WERI-Rb-1 (cell line): Measurements from ENCODE around the gene HECA.

Experiments used
- DNase-seq: peaks from one replicate; pipeline ENCODE4 v3.0.0-alpha.2; 2020
- H3K27ac ChIP-seq: fragments of 250-450 bp; sonication (Bioruptor Pico); 2 replicates; pipeline ENCODE4 v1.5.1; 2020; ENCODE audit warnings: mild to moderate bottlenecking, moderate library complexity
- H3K27me3 ChIP-seq: fragments of 250-450 bp; sonication (Bioruptor Pico); 2 replicates; pipeline ENCODE4 v1.5.1; 2021; ENCODE audit warnings: mild to moderate bottlenecking, low read depth, moderate library complexity; ENCODE audit not compliant: insufficient read depth, severe bottlenecking
- H3K36me3 ChIP-seq: fragments of 250-450 bp; sonication (Bioruptor Pico); 2 replicates; pipeline ENCODE4 v1.5.1; 2020; ENCODE audit warnings: mild to moderate bottlenecking, moderate library complexity
- H3K4me3 ChIP-seq: 2 replicates; pipeline ENCODE4 v1.5.1; 2011; ENCODE audit warnings: low read depth, mild to moderate bottlenecking, control low read depth, low read length
- H3K9me3 ChIP-seq: fragments of 250-450 bp; sonication (Bioruptor Pico); 2 replicates; pipeline ENCODE4 v1.5.1; 2021; ENCODE audit warnings: mild to moderate bottlenecking, moderate library complexity; ENCODE audit not compliant: severe bottlenecking
- TF ChIP-seq, protein P1 (sequence below): IDR thresholded peaks from 2 replicates; pipeline ENCODE4 v1.5.1; 2011; ENCODE audit warnings: low read depth, mild to moderate bottlenecking, control low read depth, inconsistent platforms, low read length

HECA gene

DNA sequence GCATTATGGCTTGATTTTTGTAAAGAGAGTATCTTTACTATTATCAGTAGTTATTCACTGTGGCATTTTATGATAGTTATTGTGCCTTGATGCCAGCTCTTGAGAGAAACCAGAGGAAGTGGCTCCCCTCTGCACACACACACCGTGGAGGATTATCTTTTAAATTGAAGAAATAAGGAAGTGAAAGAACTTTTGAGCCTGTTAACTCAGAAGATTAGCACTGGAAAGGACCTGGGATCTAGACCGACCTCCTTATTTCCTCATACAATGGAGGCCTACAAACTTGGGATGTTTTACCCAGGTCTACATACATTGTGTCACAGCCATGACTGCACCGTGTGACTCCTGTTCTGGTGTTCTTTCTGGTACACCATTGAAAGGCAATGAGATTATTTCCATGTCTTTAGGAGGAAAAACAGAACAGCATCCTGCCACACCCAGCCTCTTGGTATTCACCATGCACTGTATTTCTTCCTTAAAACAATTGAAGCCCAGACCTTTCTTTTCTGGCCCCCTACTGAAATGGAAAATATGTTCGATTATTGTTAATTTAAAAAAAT is 40.6 kb downstream of the HECA start:
- H3K27me3 ChIP-seq: no peaks in the 10 kb centered on the region
- no peaks in the 10 kb centered on the region for H3K9me3 ChIP-seq
- H3K27ac ChIP-seq: no peak overlapping the region
- H3K36me3 ChIP-seq: peaks cover 6% of the 10 kb centered on the region
- DNase-seq: no peak
- H3K4me3 ChIP-seq: no peak overlapping the region
- TF ChIP-seq, protein P1, sequence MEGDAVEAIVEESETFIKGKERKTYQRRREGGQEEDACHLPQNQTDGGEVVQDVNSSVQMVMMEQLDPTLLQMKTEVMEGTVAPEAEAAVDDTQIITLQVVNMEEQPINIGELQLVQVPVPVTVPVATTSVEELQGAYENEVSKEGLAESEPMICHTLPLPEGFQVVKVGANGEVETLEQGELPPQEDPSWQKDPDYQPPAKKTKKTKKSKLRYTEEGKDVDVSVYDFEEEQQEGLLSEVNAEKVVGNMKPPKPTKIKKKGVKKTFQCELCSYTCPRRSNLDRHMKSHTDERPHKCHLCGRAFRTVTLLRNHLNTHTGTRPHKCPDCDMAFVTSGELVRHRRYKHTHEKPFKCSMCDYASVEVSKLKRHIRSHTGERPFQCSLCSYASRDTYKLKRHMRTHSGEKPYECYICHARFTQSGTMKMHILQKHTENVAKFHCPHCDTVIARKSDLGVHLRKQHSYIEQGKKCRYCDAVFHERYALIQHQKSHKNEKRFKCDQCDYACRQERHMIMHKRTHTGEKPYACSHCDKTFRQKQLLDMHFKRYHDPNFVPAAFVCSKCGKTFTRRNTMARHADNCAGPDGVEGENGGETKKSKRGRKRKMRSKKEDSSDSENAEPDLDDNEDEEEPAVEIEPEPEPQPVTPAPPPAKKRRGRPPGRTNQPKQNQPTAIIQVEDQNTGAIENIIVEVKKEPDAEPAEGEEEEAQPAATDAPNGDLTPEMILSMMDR: no peak

DNA sequence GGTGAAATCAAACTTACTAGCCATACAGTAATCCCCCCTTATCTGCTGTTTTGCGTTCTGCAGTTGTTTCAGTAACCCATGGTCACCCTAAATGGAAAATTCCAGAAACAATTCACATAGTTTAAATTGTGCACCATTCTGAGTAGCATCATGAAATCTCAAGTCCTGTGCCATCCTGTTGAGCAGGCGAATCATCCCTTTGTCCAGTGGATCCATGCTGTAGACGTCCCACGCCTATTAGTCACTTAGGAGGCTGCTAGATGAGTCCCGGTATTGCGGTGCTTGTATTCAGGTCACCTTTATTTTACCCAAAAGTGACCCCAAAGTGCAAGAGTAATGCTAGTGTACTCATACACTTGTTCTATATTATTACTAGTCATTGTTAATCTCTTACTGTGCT is 46.4 kb downstream of the HECA start:
- Histone ChIP-seq H3K36me3 (peaks cover 6% of the 10 kb centered on the region), H3K9me3 (no peaks in the 10 kb centered on the region), H3K27ac (no peak overlapping the region), H3K4me3 (no peak overlapping the region), H3K27me3 (no peaks in the 10 kb centered on the region)
- TF ChIP-seq, protein P1: no peak
- DNase-seq: no peak

DNA sequence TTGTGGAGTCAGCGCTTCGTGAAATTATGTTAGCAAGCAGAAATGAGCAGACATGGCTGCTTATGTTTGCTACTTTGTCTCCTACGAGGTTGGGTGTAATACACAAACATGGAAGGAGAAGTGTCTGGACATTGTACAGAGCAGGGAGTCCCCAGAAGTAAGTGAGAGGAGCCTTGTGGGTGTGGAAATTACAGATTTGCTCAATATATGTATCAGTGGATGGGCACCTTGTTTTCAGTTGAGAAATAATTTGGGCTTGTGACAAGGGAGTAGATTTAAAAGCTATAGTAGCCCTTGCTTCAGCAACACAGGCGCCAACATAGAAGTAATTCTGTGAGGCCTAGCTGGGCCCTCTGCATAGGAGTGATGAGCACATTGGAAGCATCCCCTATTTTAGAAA is 49.2 kb downstream of the HECA start:
- no peak for DNase-seq
- H3K36me3 ChIP-seq: peaks cover 2% of the 10 kb centered on the region; the same call in 1 of the 2 replicates
- no peaks in the 10 kb centered on the region for H3K27me3 ChIP-seq
- TF ChIP-seq, protein P1: no peak
- no peaks in the 10 kb centered on the region for H3K9me3 ChIP-seq
- H3K4me3 ChIP-seq: no peak overlapping the region
- H3K27ac ChIP-seq: no peak overlapping the region

GRCh38 chr6:139184459-139184858 is 49.6 kb downstream of the HECA start:
- H3K4me3 ChIP-seq: no peak overlapping the region
- TF ChIP-seq, protein P1: no peak
- H3K27me3 ChIP-seq: no peaks in the 10 kb centered on the region
- peaks cover 2% of the 10 kb centered on the region; the same call in 1 of the 2 replicates for H3K36me3 ChIP-seq
- H3K27ac ChIP-seq: no peak overlapping the region
- no peak for DNase-seq
- no peaks in the 10 kb centered on the region for H3K9me3 ChIP-seq

GRCh38 chr6:139186242-139186641 is 51.4 kb downstream of the HECA start:
- Histone ChIP-seq H3K27ac (no peak overlapping the region), H3K9me3 (no peaks in the 10 kb centered on the region), H3K36me3 (no peaks in the 10 kb centered on the region), H3K4me3 (no peak overlapping the region), H3K27me3 (no peaks in the 10 kb centered on the region)
- TF ChIP-seq, protein P1: no peak
- DNase-seq: no peak

DNA sequence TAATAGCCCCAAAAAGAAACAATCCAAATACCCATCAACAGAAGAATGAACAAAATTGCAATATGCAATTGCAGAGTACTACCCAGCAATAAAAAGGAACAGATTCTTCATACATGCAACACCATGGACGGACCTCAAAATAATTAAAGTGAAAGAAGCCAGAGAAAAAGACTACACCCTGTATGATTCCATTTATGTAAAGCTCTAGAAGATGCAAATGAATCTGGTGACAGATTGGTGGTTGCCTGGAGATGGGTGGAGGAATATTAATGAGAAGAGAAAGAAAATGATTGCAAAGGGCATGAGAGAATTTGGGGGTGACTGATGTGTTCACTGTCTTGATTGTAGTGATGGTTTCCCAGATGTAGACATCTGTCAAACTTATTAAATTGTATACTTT is 51.8 kb downstream of the HECA start:
- H3K27ac ChIP-seq: no peak overlapping the region
- no peak overlapping the region for H3K4me3 ChIP-seq
- DNase-seq: no peak
- H3K9me3 ChIP-seq: no peaks in the 10 kb centered on the region
- TF ChIP-seq, protein P1: no peak
- H3K36me3 ChIP-seq: no peaks in the 10 kb centered on the region
- H3K27me3 ChIP-seq: no peaks in the 10 kb centered on the region
